ENCODE measurements around the gene DOCK1.

- TF ChIP-seq CTCF (IDR thresholded peaks at IDR 0.05): no peak
- no peak for TF ChIP-seq POLR2AphosphoS5 (IDR thresholded peaks at IDR 0.05)
- TF ChIP-seq POLR2A (IDR thresholded peaks at IDR 0.05): no peak
- TF ChIP-seq EP300 (IDR thresholded peaks at IDR 0.05): no peak
Observed at GRCh38 chr10:127349737-127350136, 444.5 kb downstream of the DOCK1 start.
